OCI-LY7 (cell line): ENCODE measurements around the gene ACIN1. TPM values are rescaled to one million over a fixed set of nuclear protein-coding genes. Genes with fewer than 3 reads are reported as not detected.

Experiments
- BruUV-seq: library from RNA; stranded (reverse); fragments of 400-500 nt; replicated peaks from 2 replicates; lab custom pipeline; 2021; lab: Mats Ljungman, UMichigan
- CTCF ChIA-PET: fragments of 300-600 bp; sonication (Branson Sonifier 250); formaldehyde crosslinking; loops from one replicate; lab custom pipeline; 2022; ENCODE audit warnings: antibody characterized with exemption; ENCODE audit not compliant: unreplicated experiment; lab: Charles Lee
- POLR2A ChIA-PET: fragments of 300-600 bp; sonication (Branson Sonifier 250); formaldehyde crosslinking; loops from one replicate; lab custom pipeline; 2022; ENCODE audit warnings: antibody characterized with exemption; lab: Charles Lee
- DNase-seq: peaks from one replicate; pipeline ENCODE4 v3.0.0-alpha.2; 2015; ENCODE audit warnings: low spot score
- H2AFZ ChIP-seq: fragments of 200-600 bp; sonication (generic), shearing (Covaris generic); 2 replicates; pipeline ENCODE4 v1.6.1; 2014; ENCODE audit warnings: mild to moderate bottlenecking, antibody characterized with exemption, low read length, moderate library complexity
- H3K27ac ChIP-seq: fragments of 200-600 bp; sonication (generic); 2 replicates; pipeline ENCODE4 v1.5.1; 2014; ENCODE audit warnings: mixed run types, low read depth, mild to moderate bottlenecking, moderate library complexity, low read length, inconsistent platforms; ENCODE audit not compliant: poor library complexity, severe bottlenecking
- H3K36me3 ChIP-seq: fragments of 200-600 bp; sonication (generic); 2 replicates; pipeline ENCODE4 v1.6.1; 2014; ENCODE audit warnings: mild to moderate bottlenecking, antibody characterized with exemption, low read length, moderate library complexity, mixed read lengths; ENCODE audit not compliant: insufficient read depth
- H3K4me1 ChIP-seq: fragments of 200-600 bp; sonication (generic); 2 replicates; pipeline ENCODE4 v1.5.1; 2014; ENCODE audit warnings: mild to moderate bottlenecking, low read length; ENCODE audit not compliant: insufficient read depth, poor library complexity, severe bottlenecking
- H3K4me2 ChIP-seq: fragments of 200-600 bp; sonication (generic); 2 replicates; pipeline ENCODE4 v1.6.1; 2014; ENCODE audit warnings: mild to moderate bottlenecking, low read length
- H3K4me3 ChIP-seq: fragments of 200-600 bp; sonication (generic); 2 replicates; pipeline ENCODE4 v1.5.1; 2014; ENCODE audit warnings: mild to moderate bottlenecking, low read depth, low read length; ENCODE audit not compliant: poor library complexity, severe bottlenecking
- H3K79me2 ChIP-seq: fragments of 200-600 bp; sonication (generic); 2 replicates; pipeline ENCODE4 v1.6.1; 2016; ENCODE audit warnings: low read depth, mild to moderate bottlenecking, low read length, moderate library complexity, mixed read lengths; ENCODE audit not compliant: insufficient read depth
- H3K9me2 ChIP-seq: fragments of 200-600 bp; sonication (generic); 2 replicates; pipeline ENCODE4 v1.6.1; 2016; ENCODE audit warnings: mild to moderate bottlenecking, low read length, mixed read lengths; ENCODE audit not compliant: insufficient read depth
- H3K9me3 ChIP-seq: fragments of 200-600 bp; sonication (generic); 2 replicates; pipeline ENCODE4 v1.6.1; 2014; ENCODE audit warnings: mild to moderate bottlenecking, mixed run types, low read length, mixed read lengths
- H4K20me1 ChIP-seq: fragments of 200-600 bp; sonication (generic); 2 replicates; pipeline ENCODE4 v1.6.1; 2014; ENCODE audit warnings: mild to moderate bottlenecking, antibody characterized with exemption, low read length, moderate library complexity, mixed read lengths; ENCODE audit not compliant: insufficient read depth
- CTCF ChIP-seq: fragments of 200-600 bp; sonication (generic); conservative IDR thresholded peaks from 2 replicates; pipeline ENCODE4 v1.5.1; 2014; ENCODE audit warnings: mild to moderate bottlenecking, antibody characterized with exemption, low read length, moderate library complexity, mixed read lengths
- EZH2phosphoT487 ChIP-seq: fragments of 200-600 bp; sonication (generic); IDR thresholded peaks from 2 replicates; pipeline ENCODE4 v1.6.1; 2018; ENCODE audit warnings: low read depth, borderline replicate concordance, mild to moderate bottlenecking, mixed run types, antibody characterized with exemption, low read length, moderate library complexity, mixed read lengths
- intact Hi-C: fragments of 100-400 bp; cut with micrococcal nuclease; formaldehyde crosslinking; loops from one replicate; pipeline ENCODE4 v1.10.0; 2022; ENCODE audit not compliant: unreplicated experiment
- total RNA-seq, 2 experiments: library from RNA; depleted of rRNA in 1 of 2; stranded (reverse); fragments of >200 nt in 1 of 2; shearing (Covaris generic) in 1 of 2; gene quantifications; 2 replicates each; pipeline ENCODE4 v1.2.3, GENCODE V29; 2014 to 2022

The ACIN1 gene
- total RNA-seq, 2 experiments from 2014 or later = 107 to 206 TPM

- no peak overlapping the region for H3K4me2 ChIP-seq
- H3K9me2 ChIP-seq = no peaks in the 10 kb centered on the region
- no peak overlapping the region for H3K4me3 ChIP-seq
- H2AFZ ChIP-seq = no peak overlapping the region
- intact Hi-C loops = no loop called here
- H3K4me1 ChIP-seq = no peaks in the 10 kb centered on the region
- CTCF ChIA-PET = no interaction called here
- TF ChIP-seq CTCF = no peak
- DNase-seq = no peak
- no peaks in the 10 kb centered on the region for H3K36me3 ChIP-seq
- H3K79me2 ChIP-seq = no peaks in the 10 kb centered on the region
- H3K27ac ChIP-seq = no peak overlapping the region
- H4K20me1 ChIP-seq = no peaks in the 10 kb centered on the region
- no TSS peak for BruUV-seq
- POLR2A ChIA-PET = no interaction called here
- H3K9me3 ChIP-seq = no peaks in the 10 kb centered on the region
Observed at GRCh38 chr14:23045419-23046357, 49.2 kb downstream of the ACIN1 start.

- no peak overlapping the region for H2AFZ ChIP-seq
- no peaks in the 10 kb centered on the region for H3K79me2 ChIP-seq
- ChIA-PET CTCF (no interaction called here), POLR2A (interaction anchor here (1.5 kb wide), 1 partner anchor 11 kb away, joined by 3 read pairs; no protein-coding TSS in a partner anchor)
- no TSS peak for BruUV-seq
- no peak for DNase-seq
- intact Hi-C loops = no loop called here
- H3K4me2 ChIP-seq = no peak overlapping the region
- no peak overlapping the region for H3K4me3 ChIP-seq
- no peaks in the 10 kb centered on the region for H3K36me3 ChIP-seq
- H3K9me2 ChIP-seq = no peaks in the 10 kb centered on the region
- no peaks in the 10 kb centered on the region for H3K4me1 ChIP-seq
- no peak overlapping the region for H3K27ac ChIP-seq
- no peaks in the 10 kb centered on the region for H4K20me1 ChIP-seq
- H3K9me3 ChIP-seq = no peaks in the 10 kb centered on the region
- TF ChIP-seq CTCF (no peak), EZH2phosphoT487 (no peak)
Observed at GRCh38 chr14:23044840-23045239, 50.1 kb downstream of the ACIN1 start.

- Histone ChIP-seq H3K4me3 (no peak overlapping the region), H3K9me3 (no peaks in the 10 kb centered on the region), H2AFZ (no peak overlapping the region), H3K79me2 (no peaks in the 10 kb centered on the region), H3K27ac (no peak overlapping the region), H4K20me1 (no peaks in the 10 kb centered on the region), H3K4me1 (no peaks in the 10 kb centered on the region), H3K36me3 (no peaks in the 10 kb centered on the region), H3K4me2 (no peak overlapping the region), H3K9me2 (no peaks in the 10 kb centered on the region)
- CTCF ChIA-PET = no interaction called here
- no peak for TF ChIP-seq EZH2phosphoT487
- TF ChIP-seq CTCF = no peak
- POLR2A ChIA-PET = interaction anchor here (1.5 kb wide), 1 partner anchor 10 kb away, joined by 3 read pairs; no protein-coding TSS in a partner anchor
- no peak for DNase-seq
- BruUV-seq = no TSS peak
- intact Hi-C loops = no loop called here
Observed at GRCh38 chr14:23043754-23044153, 51.2 kb downstream of the ACIN1 start.
